Panc1 (cell line): ENCODE measurements around the gene TMEM151A.

Experiments used
- CTCF ChIP-seq: fragments of 450-650 bp; IDR thresholded peaks from 2 replicates; pipeline ENCODE4 v1.5.1; 2017; ENCODE audit warnings: mild to moderate bottlenecking
- POLR2AphosphoS5 ChIP-seq: IDR thresholded peaks from 2 replicates; pipeline ENCODE4 v1.6.1; 2012; ENCODE audit warnings: mild to moderate bottlenecking, low read depth, low read length, moderate library complexity
- SIN3A ChIP-seq: IDR thresholded peaks from 2 replicates; pipeline ENCODE4 v1.6.1; 2012; ENCODE audit warnings: low read depth, mild to moderate bottlenecking, low read length, moderate library complexity, borderline replicate concordance; ENCODE audit not compliant: insufficient read depth
- TCF7L2 ChIP-seq: IDR thresholded peaks from 2 replicates; pipeline ENCODE4 v1.6.1; 2011; ENCODE audit warnings: mild to moderate bottlenecking, low read depth, low read length, inconsistent platforms

GRCh38 chr11:66272596-66272995, 19.1 kb upstream of the TMEM151A start:
- TF ChIP-seq CTCF (no peak), POLR2AphosphoS5 (no peak), SIN3A (no peak), TCF7L2 (no peak)
